Activated gamma-delta T cell (primary cell): ENCODE results near the gene AKR1B1.

Experiments used
- DNase-seq: peaks from one replicate; lab custom pipeline; 2025; lab: John Stamatoyannopoulos, UW

The AKR1B1 gene

GRCh38 chr7:134415700-134416099, 43.2 kb downstream of the AKR1B1 start:
- no peak for DNase-seq

GRCh38 chr7:134414109-134414508, 44.8 kb downstream of the AKR1B1 start:
- DNase-seq: no peak

DNA sequence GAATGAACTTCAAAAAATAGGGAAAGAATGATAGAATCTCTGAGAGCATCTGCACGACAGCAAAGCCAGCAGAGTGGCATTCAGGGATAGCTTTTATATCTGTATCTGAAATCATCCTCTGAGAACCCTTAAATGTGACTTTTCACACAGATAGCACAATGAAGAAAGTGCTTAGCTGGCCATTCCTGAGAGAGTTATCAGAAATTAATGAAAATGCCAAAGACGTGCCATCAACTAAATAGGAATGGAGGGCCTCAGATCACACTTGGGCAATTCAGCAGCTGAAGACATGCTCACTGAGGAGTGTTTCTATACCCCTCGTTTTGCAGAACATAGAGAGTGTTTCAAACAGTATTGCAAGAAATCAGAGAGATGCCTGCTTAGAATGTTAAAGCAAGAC, 51.6 kb downstream of the AKR1B1 start:
- DNase-seq: no peak

GRCh38 chr7:134406431-134406830, 52.5 kb downstream of the AKR1B1 start:
- no peak for DNase-seq

- DNase-seq: no peak
Observed at GRCh38 chr7:134405299-134405698, 53.6 kb downstream of the AKR1B1 start.

DNA sequence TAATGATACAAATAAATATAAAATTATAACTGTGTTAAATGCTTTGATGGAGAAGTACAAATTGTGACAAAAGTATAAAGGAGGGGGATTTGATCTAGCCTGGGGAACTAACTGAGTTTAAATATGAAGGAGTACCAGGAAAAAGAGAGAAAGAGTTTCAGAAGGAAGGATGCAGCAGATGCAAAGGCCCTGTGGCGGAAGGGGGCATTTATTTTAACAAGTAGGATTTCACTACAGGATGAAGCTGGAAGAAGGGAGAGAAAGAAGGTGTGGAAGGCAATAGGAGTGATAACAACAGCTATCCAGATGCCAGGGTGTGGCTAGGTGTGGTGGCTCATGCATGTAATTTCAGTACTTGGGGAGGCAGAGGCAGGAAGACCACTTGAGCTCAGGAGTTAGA, 55.8 kb downstream of the AKR1B1 start:
- no peak for DNase-seq

DNA sequence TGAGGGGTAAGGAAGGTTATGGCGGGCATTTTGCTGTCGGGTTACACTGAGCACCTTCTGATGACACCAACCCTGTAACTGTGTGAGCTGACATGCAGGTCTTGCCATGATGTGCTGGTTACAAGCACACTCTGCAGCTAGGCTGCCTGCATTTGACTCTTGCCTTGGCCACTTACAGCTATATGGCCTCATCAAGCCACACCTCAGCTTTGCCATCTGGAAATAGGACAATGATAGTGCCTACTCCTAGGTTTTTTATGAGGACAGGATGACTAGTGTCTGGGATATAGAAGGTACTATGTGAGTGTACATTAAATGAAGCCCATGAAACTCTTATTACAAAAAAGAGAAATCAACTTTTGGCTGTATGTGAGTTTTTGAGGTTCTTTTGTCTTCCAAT, 58.0 kb downstream of the AKR1B1 start:
- DNase-seq: no peak

- DNase-seq: no peak
Observed at GRCh38 chr7:134396031-134396430, 62.9 kb downstream of the AKR1B1 start.

- no peak for DNase-seq
Observed at GRCh38 chr7:134395604-134396003, 63.3 kb downstream of the AKR1B1 start.

- DNase-seq: no peak
Observed at GRCh38 chr7:134394056-134394455, 64.8 kb downstream of the AKR1B1 start.
